Measurements from ENCODE around the gene CHST10. TPM values are rescaled to one million over a fixed set of nuclear protein-coding genes. Genes with fewer than 3 reads are reported as not detected.

CHST10 gene
- total RNA-seq, 4 donors from 2014 or later: 10.8 to 17.0 (median 13.5) TPM

GRCh38 chr2:100403722-100404121, 13.7 kb downstream of the CHST10 start:
- WGBS: 84% methylated on average over 10 of the region's 10 CpGs

GRCh38 chr2:100401268-100401667, 16.2 kb downstream of the CHST10 start:
- 95% methylated on average over 7 of the region's 7 CpGs for WGBS
- no peak for DNase-seq (ENCODE audit: extremely low spot score)
- peaks cover 20 to 88% (median 74%) of the 10 kb centered on the region in 4 donors for H3K36me3 ChIP-seq
- intact Hi-C loops (cut with DNase I): no loop called here
- H3K27ac ChIP-seq (replicated peaks in 1 of 4): no peak overlapping the region
- TF ChIP-seq POLR2AphosphoS5 (IDR thresholded peaks at IDR 0.05) (no peak), POLR2A (IDR thresholded peaks at IDR 0.05; ENCODE audit: low read depth) (no peak), EP300 (IDR thresholded peaks at IDR 0.05) (no peak), CTCF (IDR thresholded peaks at IDR 0.05) (no peak)
- H3K9me3 ChIP-seq: no peaks in the 10 kb centered on the region
- no peak overlapping the region for H3K4me3 ChIP-seq
- H3K27me3 ChIP-seq: no peaks in the 10 kb centered on the region
- no peaks in the 10 kb centered on the region for H3K4me1 ChIP-seq

More at GRCh38 chr2:100403722-100404121, 13.7 kb downstream of the CHST10 start:
- intact Hi-C loops (cut with DNase I): no loop called here
- no peak overlapping the region for H3K4me3 ChIP-seq
- no peak for TF ChIP-seq CTCF (IDR thresholded peaks at IDR 0.05)
- H3K9me3 ChIP-seq: no peaks in the 10 kb centered on the region
- H3K27ac ChIP-seq (replicated peaks in 1 of 4): no peak overlapping the region
- peaks cover 0 to 11% (median 0%) of the 10 kb centered on the region in 4 donors for H3K4me1 ChIP-seq
- no peaks in the 10 kb centered on the region for H3K27me3 ChIP-seq
- peaks cover 17 to 78% (median 67%) of the 10 kb centered on the region in 4 donors for H3K36me3 ChIP-seq
- DNase-seq (ENCODE audit: extremely low spot score): no peak

GRCh38 chr2:100399714-100400113, 17.8 kb downstream of the CHST10 start:
- Histone ChIP-seq H3K4me1 (no peaks in the 10 kb centered on the region), H3K4me3 (no peak overlapping the region), H3K36me3 (peaks cover 5 to 88% (median 74%) of the 10 kb centered on the region in 4 donors), H3K27ac (replicated peaks in 1 of 4) (no peak overlapping the region), H3K9me3 (no peaks in the 10 kb centered on the region), H3K27me3 (no peaks in the 10 kb centered on the region)
- intact Hi-C loops (cut with DNase I): no loop called here
- WGBS: 91% methylated on average over 9 of the region's 9 CpGs
- TF ChIP-seq EP300 (IDR thresholded peaks at IDR 0.05) (no peak), POLR2AphosphoS5 (IDR thresholded peaks at IDR 0.05) (no peak), POLR2A (IDR thresholded peaks at IDR 0.05; ENCODE audit: low read depth) (no peak), CTCF (IDR thresholded peaks at IDR 0.05) (no peak)
- no peak for DNase-seq (ENCODE audit: extremely low spot score)

GRCh38 chr2:100397976-100398375, 19.5 kb downstream of the CHST10 start:
- WGBS: 93% methylated on average over 9 of the region's 9 CpGs
- no peak overlapping the region for H3K4me3 ChIP-seq
- no peak for DNase-seq (ENCODE audit: extremely low spot score)
- TF ChIP-seq POLR2AphosphoS5 (IDR thresholded peaks at IDR 0.05) (no peak), CTCF (IDR thresholded peaks at IDR 0.05) (no peak), POLR2A (IDR thresholded peaks at IDR 0.05; ENCODE audit: low read depth) (no peak), EP300 (IDR thresholded peaks at IDR 0.05) (no peak)
- no peaks in the 10 kb centered on the region for H3K27me3 ChIP-seq
- H3K36me3 ChIP-seq: peaks cover 5 to 86% (median 69%) of the 10 kb centered on the region in 4 donors
- no peaks in the 10 kb centered on the region for H3K9me3 ChIP-seq
- intact Hi-C loops (cut with DNase I): no loop called here
- peaks cover 0 to 13% (median 8%) of the 10 kb centered on the region in 4 donors for H3K4me1 ChIP-seq
- no peak overlapping the region for H3K27ac ChIP-seq (replicated peaks in 1 of 4)

All from esophagus muscularis mucosa (tissue), 4 donors.